Panc1 (cell line): ENCODE data around the gene WDR70. TPM values are rescaled to one million over a fixed set of nuclear protein-coding genes. Genes with fewer than 3 reads are reported as not detected.

Source experiments
- ATAC-seq: fragments of 200-7000 bp; cut with Tn5 transposase; 2 replicates; pipeline ENCODE4 v1.9.1; 2020; ENCODE audit warnings: mild to moderate bottlenecking, moderate library complexity
- BruUV-seq: library from RNA; stranded (reverse); fragments of 400-500 nt; replicated peaks from 2 replicates; lab custom pipeline; 2021; lab: Mats Ljungman, UMichigan
- CTCF ChIA-PET: fragments of 300-600 bp; sonication (Branson Sonifier 250); formaldehyde crosslinking; loops from one replicate; lab custom pipeline; 2022; ENCODE audit warnings: antibody characterized with exemption; lab: Charles Lee
- POLR2A ChIA-PET: fragments of 300-600 bp; sonication (Branson Sonifier 250); formaldehyde crosslinking; loops from one replicate; lab custom pipeline; 2022; ENCODE audit warnings: antibody characterized with exemption; lab: Charles Lee
- DNase-seq: peaks from one replicate; pipeline ENCODE4 v3.0.0-alpha.2; 2010; ENCODE audit warnings: low read depth, low spot score
- H3K27ac ChIP-seq: 2 replicates; pipeline ENCODE4 v1.5.1; 2011; ENCODE audit warnings: mild to moderate bottlenecking, low read length, inconsistent platforms
- H3K27me3 ChIP-seq: fragments of 200-500 bp; sonication (Bioruptor generic); 2 replicates; pipeline ENCODE4 v1.6.0; 2014; ENCODE audit warnings: low read length, inconsistent platforms; ENCODE audit not compliant: control insufficient read depth, insufficient read depth
- H3K36me3 ChIP-seq: fragments of 200-500 bp; sonication (Bioruptor generic); 2 replicates; pipeline ENCODE4 v1.5.1; 2014; ENCODE audit warnings: inconsistent platforms, mild to moderate bottlenecking, low read length, moderate library complexity; ENCODE audit not compliant: control insufficient read depth, insufficient read depth
- H3K4me1 ChIP-seq: 2 replicates; pipeline ENCODE4 v1.5.1; 2011; ENCODE audit warnings: inconsistent platforms, mild to moderate bottlenecking, low read length, moderate library complexity; ENCODE audit not compliant: control insufficient read depth, insufficient read depth
- H3K4me3 ChIP-seq, 2 experiments: 2 replicates each; pipeline ENCODE4 v1.5.1; 2011 to 2012; ENCODE audit warnings: low read depth in 2 of 2, low read length in 2 of 2, mild to moderate bottlenecking in 2 of 2, inconsistent platforms in 1 of 2, moderate library complexity in 1 of 2
- H3K9me3 ChIP-seq: fragments of 200-500 bp; sonication (Bioruptor generic); 2 replicates; pipeline ENCODE4 v1.5.1; 2014; ENCODE audit warnings: low read depth, mild to moderate bottlenecking, inconsistent platforms, low read length, moderate library complexity; ENCODE audit not compliant: control insufficient read depth, insufficient read depth
- CTCF ChIP-seq: fragments of 450-650 bp; IDR thresholded peaks from 2 replicates; pipeline ENCODE4 v1.5.1; 2017; ENCODE audit warnings: mild to moderate bottlenecking
- POLR2AphosphoS5 ChIP-seq: IDR thresholded peaks from 2 replicates; pipeline ENCODE4 v1.6.1; 2012; ENCODE audit warnings: mild to moderate bottlenecking, low read depth, low read length, moderate library complexity
- REST ChIP-seq, 2 experiments: IDR thresholded peaks; 2 replicates each; pipeline ENCODE4 v1.6.1; 2011 to 2012; ENCODE audit warnings: low read depth in 2 of 2, control low read depth in 1 of 2, low read length in 1 of 2, mild to moderate bottlenecking in 1 of 2, moderate library complexity in 1 of 2; ENCODE audit not compliant: insufficient read depth in 1 of 2
- SIN3A ChIP-seq: IDR thresholded peaks from 2 replicates; pipeline ENCODE4 v1.6.1; 2012; ENCODE audit warnings: low read depth, mild to moderate bottlenecking, low read length, moderate library complexity, borderline replicate concordance; ENCODE audit not compliant: insufficient read depth
- TCF7L2 ChIP-seq: IDR thresholded peaks from 2 replicates; pipeline ENCODE4 v1.6.1; 2011; ENCODE audit warnings: mild to moderate bottlenecking, low read depth, low read length, inconsistent platforms
- in situ Hi-C: cut with HindIII; loops from 2 replicates; pipeline ENCODE4 v1.10.0; 2016; ENCODE audit warnings: low sequenced_read_pairs, low pct_unique_long_range_greater_than_20kb
- intact Hi-C: fragments of 100-400 bp; cut with micrococcal nuclease; formaldehyde crosslinking; loops from one replicate; pipeline ENCODE4 v1.10.0; 2022; ENCODE audit not compliant: unreplicated experiment
- total RNA-seq: library from RNA; stranded (reverse); gene quantifications from one replicate; pipeline ENCODE4 v1.2.1, GENCODE V29; 2021; ENCODE audit not compliant: unreplicated experiment

Gene WDR70
- total RNA-seq, 1 experiment from 2014 or later = 29.5 TPM

GRCh38 chr5:37539459-37539858 is 160.3 kb downstream of the WDR70 start:
- Histone ChIP-seq H3K36me3 (no peaks in the 10 kb centered on the region), H3K27me3 (no peaks in the 10 kb centered on the region), H3K4me1 (no peaks in the 10 kb centered on the region), H3K9me3 (no peaks in the 10 kb centered on the region), H3K27ac (no peak overlapping the region), H3K4me3 (no peak overlapping the region)
- intact Hi-C loops = no loop called here
- DNase-seq = no peak
- ChIA-PET CTCF (no interaction called here), POLR2A (no interaction called here)
- in situ Hi-C loops = no loop called here
- no TSS peak for BruUV-seq
- ATAC-seq = no peak
- no peak for TF ChIP-seq CTCF
- TF ChIP-seq TCF7L2 = no peak
- TF ChIP-seq SIN3A = no peak
- TF ChIP-seq REST (IDR thresholded peaks at IDR 0.05; ENCODE audit: insufficient read depth in 1 of 2, low read depth in 2 of 2, low read length in 1 of 2) = no peak
- no peak for TF ChIP-seq POLR2AphosphoS5

- no peak overlapping the region for H3K4me3 ChIP-seq
- intact Hi-C loops (loop anchor here (10.0 kb wide), 1 partner anchor 128 kb away; no protein-coding TSS in a partner anchor), in situ Hi-C loops (no loop called here)
- ATAC-seq (no peak), DNase-seq (no peak)
- H3K27ac ChIP-seq = no peak overlapping the region
- no peaks in the 10 kb centered on the region for H3K4me1 ChIP-seq
- no peaks in the 10 kb centered on the region for H3K36me3 ChIP-seq
- no TSS peak for BruUV-seq
- H3K27me3 ChIP-seq = no peaks in the 10 kb centered on the region
- ChIA-PET CTCF (no interaction called here), POLR2A (interaction anchor here (0.7 kb wide), 1 partner anchor 130 kb away, joined by 3 read pairs; no protein-coding TSS in a partner anchor)
- H3K9me3 ChIP-seq = no peaks in the 10 kb centered on the region
- TF ChIP-seq REST (IDR thresholded peaks at IDR 0.05; ENCODE audit: insufficient read depth in 1 of 2, low read depth in 2 of 2, low read length in 1 of 2) = no peak
- no peak for TF ChIP-seq TCF7L2
- no peak for TF ChIP-seq CTCF
- no peak for TF ChIP-seq SIN3A
- no peak for TF ChIP-seq POLR2AphosphoS5
Observed at GRCh38 chr5:37543216-37543615, 164.1 kb downstream of the WDR70 start.
